ENCODE data around the gene CRPPA. TPM values are rescaled to one million over a fixed set of nuclear protein-coding genes. Genes with fewer than 3 reads are reported as not detected.

Gene CRPPA
- total RNA-seq, 2 experiments from 2014 or later, result not detected

DNA sequence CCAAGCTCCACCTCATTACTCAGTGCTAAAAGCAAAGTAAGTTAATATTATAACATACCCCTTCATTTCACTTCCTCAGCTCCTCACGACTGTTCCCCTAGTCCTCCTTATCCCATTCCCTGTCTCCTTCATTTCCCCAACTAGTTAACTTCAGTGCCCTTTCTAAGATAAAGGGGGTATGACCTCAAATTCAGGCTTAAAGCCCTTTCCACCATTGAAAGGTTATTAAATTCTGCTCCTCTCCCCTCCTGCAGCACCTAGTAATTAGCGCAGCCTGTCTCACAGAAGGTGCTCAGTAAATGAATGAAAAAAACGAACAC is 1.0 kb downstream of the CRPPA start:
- Histone ChIP-seq H3K36me3 (ENCODE audit: insufficient read depth, low read length) (no peaks in the 10 kb centered on the region), H2AFZ (ENCODE audit: low read length) (no peak overlapping the region), H3K4me2 (ENCODE audit: low read length) (peak overlapping the region; percentile 31; the same call in 1 of the 2 replicates), H3K4me1 (ENCODE audit: insufficient read depth, low read length, poor library complexity, severe bottlenecking) (no peaks in the 10 kb centered on the region), H3K9me2 (ENCODE audit: insufficient read depth, low read length) (no peaks in the 10 kb centered on the region), H3K79me2 (ENCODE audit: insufficient read depth, low read depth, low read length) (no peaks in the 10 kb centered on the region), H4K20me1 (ENCODE audit: insufficient read depth, low read length) (no peaks in the 10 kb centered on the region), H3K9me3 (ENCODE audit: low read length) (no peaks in the 10 kb centered on the region), H3K27ac (ENCODE audit: low read depth, low read length, poor library complexity, severe bottlenecking) (no peak overlapping the region), H3K4me3 (ENCODE audit: low read depth, low read length, poor library complexity, severe bottlenecking) (no peak overlapping the region)
- intact Hi-C loops (cut with micrococcal nuclease; ENCODE audit: unreplicated experiment), result no loop called here
- ChIA-PET POLR2A (no interaction called here), CTCF (ENCODE audit: unreplicated experiment) (no interaction called here)
- no peak for TF ChIP-seq EZH2phosphoT487 (IDR thresholded peaks at IDR 0.05; ENCODE audit: borderline replicate concordance, low read depth, low read length)
- TF ChIP-seq, protein P1, sequence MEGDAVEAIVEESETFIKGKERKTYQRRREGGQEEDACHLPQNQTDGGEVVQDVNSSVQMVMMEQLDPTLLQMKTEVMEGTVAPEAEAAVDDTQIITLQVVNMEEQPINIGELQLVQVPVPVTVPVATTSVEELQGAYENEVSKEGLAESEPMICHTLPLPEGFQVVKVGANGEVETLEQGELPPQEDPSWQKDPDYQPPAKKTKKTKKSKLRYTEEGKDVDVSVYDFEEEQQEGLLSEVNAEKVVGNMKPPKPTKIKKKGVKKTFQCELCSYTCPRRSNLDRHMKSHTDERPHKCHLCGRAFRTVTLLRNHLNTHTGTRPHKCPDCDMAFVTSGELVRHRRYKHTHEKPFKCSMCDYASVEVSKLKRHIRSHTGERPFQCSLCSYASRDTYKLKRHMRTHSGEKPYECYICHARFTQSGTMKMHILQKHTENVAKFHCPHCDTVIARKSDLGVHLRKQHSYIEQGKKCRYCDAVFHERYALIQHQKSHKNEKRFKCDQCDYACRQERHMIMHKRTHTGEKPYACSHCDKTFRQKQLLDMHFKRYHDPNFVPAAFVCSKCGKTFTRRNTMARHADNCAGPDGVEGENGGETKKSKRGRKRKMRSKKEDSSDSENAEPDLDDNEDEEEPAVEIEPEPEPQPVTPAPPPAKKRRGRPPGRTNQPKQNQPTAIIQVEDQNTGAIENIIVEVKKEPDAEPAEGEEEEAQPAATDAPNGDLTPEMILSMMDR (conservative IDR thresholded peaks at IDR 0.05; ENCODE audit: low read length), result no peak
- no peak for DNase-seq (ENCODE audit: low spot score)
- BruUV-seq (replicated peaks), result no TSS peak

DNA sequence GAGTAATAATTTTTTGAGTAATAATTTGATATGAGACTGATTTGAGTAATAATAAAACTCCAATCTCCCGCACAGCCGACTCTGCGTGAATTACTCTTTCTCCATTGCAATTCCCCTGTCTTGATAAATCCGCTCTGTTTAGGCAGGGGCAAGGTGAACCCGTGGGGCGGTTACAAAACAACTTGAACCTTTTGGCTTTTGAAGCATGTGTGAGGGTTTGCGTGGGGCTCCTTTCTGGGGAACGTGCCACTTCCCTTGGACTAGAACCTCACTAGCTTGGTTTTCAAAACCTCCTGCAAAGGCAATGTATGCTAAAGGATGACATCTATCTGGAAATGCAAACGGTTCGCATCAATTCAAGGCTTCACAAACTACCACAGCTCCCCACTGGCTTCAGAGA is 1.5 kb downstream of the CRPPA start:
- no peaks in the 10 kb centered on the region for H3K9me2 ChIP-seq (ENCODE audit: insufficient read depth, low read length)
- H3K4me3 ChIP-seq (ENCODE audit: low read depth, low read length, poor library complexity, severe bottlenecking), result no peak overlapping the region
- no peak overlapping the region for H3K27ac ChIP-seq (ENCODE audit: low read depth, low read length, poor library complexity, severe bottlenecking)
- intact Hi-C loops (cut with micrococcal nuclease; ENCODE audit: unreplicated experiment), result no loop called here
- POLR2A ChIA-PET, result no interaction called here
- no peaks in the 10 kb centered on the region for H4K20me1 ChIP-seq (ENCODE audit: insufficient read depth, low read length)
- H3K4me2 ChIP-seq (ENCODE audit: low read length), result no peak overlapping the region
- H3K9me3 ChIP-seq (ENCODE audit: low read length), result no peaks in the 10 kb centered on the region
- CTCF ChIA-PET (ENCODE audit: unreplicated experiment), result no interaction called here
- no peak overlapping the region for H2AFZ ChIP-seq (ENCODE audit: low read length)
- no peak for TF ChIP-seq EZH2phosphoT487 (IDR thresholded peaks at IDR 0.05; ENCODE audit: borderline replicate concordance, low read depth, low read length)
- TF ChIP-seq, protein P1 (conservative IDR thresholded peaks at IDR 0.05; ENCODE audit: low read length), result no peak
- DNase-seq (ENCODE audit: low spot score), result no peak
- H3K79me2 ChIP-seq (ENCODE audit: insufficient read depth, low read depth, low read length), result no peaks in the 10 kb centered on the region
- H3K4me1 ChIP-seq (ENCODE audit: insufficient read depth, low read length, poor library complexity, severe bottlenecking), result no peaks in the 10 kb centered on the region
- BruUV-seq (replicated peaks), result no TSS peak
- H3K36me3 ChIP-seq (ENCODE audit: insufficient read depth, low read length), result no peaks in the 10 kb centered on the region

DNA sequence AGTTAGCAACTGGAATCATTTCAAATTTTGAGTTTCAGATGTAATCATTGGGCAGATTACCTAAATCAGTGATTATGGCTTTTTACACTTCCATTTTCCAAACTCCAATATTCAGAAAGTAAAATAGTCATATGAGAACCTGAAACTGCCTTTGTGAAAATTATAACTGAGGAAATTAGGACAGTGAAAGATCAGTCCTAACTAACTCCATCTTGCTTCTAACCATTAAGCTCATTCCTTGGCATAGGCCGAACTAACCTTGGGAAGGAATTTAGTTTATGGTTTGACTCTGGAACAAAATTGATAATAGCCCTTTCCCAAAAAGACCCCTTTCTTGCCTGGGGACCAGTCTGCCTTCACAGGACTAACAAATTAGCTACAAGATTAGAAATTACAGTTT is 2.2 kb downstream of the CRPPA start:
- POLR2A ChIA-PET, result no interaction called here
- no TSS peak for BruUV-seq (replicated peaks)
- H3K9me3 ChIP-seq (ENCODE audit: low read length), result no peaks in the 10 kb centered on the region
- no peak overlapping the region for H3K4me3 ChIP-seq (ENCODE audit: low read depth, low read length, poor library complexity, severe bottlenecking)
- CTCF ChIA-PET (ENCODE audit: unreplicated experiment), result no interaction called here
- no peaks in the 10 kb centered on the region for H4K20me1 ChIP-seq (ENCODE audit: insufficient read depth, low read length)
- H3K27ac ChIP-seq (ENCODE audit: low read depth, low read length, poor library complexity, severe bottlenecking), result no peak overlapping the region
- TF ChIP-seq, protein P1 (conservative IDR thresholded peaks at IDR 0.05; ENCODE audit: low read length), result no peak
- TF ChIP-seq EZH2phosphoT487 (IDR thresholded peaks at IDR 0.05; ENCODE audit: borderline replicate concordance, low read depth, low read length), result no peak
- H3K4me2 ChIP-seq (ENCODE audit: low read length), result no peak overlapping the region
- H3K9me2 ChIP-seq (ENCODE audit: insufficient read depth, low read length), result no peaks in the 10 kb centered on the region
- H3K36me3 ChIP-seq (ENCODE audit: insufficient read depth, low read length), result no peaks in the 10 kb centered on the region
- intact Hi-C loops (cut with micrococcal nuclease; ENCODE audit: unreplicated experiment), result no loop called here
- no peak for DNase-seq (ENCODE audit: low spot score)
- no peak overlapping the region for H2AFZ ChIP-seq (ENCODE audit: low read length)
- no peaks in the 10 kb centered on the region for H3K4me1 ChIP-seq (ENCODE audit: insufficient read depth, low read length, poor library complexity, severe bottlenecking)
- H3K79me2 ChIP-seq (ENCODE audit: insufficient read depth, low read depth, low read length), result no peaks in the 10 kb centered on the region
